Midbrain (tissue), 1 donor: ENCODE results near the gene PEDS1.
"Not testable (repeated sequence)": the region's sequence is repeated elsewhere in the genome, so short reads cannot be mapped to it uniquely, and the experiment has no call there.

Experiments
- DNase-seq: peaks from one replicate; lab custom pipeline; 2025; lab: John Stamatoyannopoulos, UW

PEDS1 gene

DNA sequence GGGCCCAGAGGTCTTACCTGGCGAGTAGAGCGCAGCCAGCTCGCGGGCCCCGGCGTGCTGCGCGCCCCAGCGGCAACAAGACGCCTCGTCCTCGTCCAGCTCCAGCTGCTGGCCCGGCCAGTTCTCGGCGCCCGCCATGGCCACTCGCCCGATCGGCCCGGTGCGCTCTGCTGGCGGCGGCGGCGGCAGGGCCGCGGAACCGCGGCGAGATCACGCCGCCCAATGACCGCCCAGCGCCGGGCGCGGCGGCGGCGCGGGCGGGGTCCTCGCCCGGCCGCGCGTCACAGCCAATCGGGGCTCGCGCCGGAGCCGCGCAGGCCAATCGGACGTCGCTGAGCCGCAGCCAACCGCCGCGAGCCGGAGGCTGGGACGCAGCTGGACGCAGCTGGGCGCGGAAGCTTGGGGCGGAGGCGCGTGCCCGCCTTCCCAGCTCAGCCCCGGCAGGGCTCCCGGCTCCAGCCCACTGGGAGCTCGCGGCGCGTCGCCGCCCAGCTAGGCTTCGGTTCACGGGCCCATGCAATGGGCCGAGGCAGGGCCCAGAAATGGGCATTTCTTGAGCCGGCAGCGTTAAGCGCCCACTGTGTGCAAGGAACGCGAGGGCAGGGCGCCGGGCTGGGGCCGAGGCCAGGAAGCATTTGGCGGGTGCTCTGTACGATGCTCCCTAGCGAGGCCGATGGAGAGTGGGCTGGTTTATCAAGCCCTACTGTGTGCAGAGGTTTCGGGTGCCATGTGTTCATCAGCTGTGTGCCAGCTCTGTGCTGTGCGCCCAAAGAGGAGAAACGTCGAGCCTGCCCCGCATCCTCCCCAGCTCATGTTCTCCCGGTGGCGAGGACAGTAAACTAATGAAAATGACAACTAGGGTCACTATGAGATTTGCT is at the start of gene PEDS1:
Gene PEDS1 (minus strand): TSS at position 224 of the 878 bp plus-strand sequence. CDS start 86 bp downstream, at position 138.
- peak; percentile 93 for DNase-seq

DNA sequence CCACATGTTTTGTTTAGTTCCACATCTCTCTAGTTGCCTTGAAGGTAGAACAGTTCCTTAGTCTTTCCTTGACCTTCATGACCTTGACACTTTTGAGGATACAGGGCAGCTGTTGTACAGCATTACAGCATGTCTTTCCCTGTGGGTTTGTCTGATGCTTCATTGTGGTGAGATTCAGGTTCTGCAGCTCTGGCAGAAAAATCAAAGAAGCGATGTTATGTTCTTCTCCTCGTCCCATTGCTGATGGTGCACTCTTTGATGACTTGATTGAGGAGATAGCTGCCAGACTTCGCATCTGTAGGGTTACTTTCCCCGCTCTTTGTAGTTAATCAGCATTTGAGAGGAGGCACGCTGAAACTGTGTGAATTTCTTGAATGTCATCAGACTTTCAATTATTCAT is 49.2 kb upstream of the PEDS1 start:
- no peak for DNase-seq

DNA sequence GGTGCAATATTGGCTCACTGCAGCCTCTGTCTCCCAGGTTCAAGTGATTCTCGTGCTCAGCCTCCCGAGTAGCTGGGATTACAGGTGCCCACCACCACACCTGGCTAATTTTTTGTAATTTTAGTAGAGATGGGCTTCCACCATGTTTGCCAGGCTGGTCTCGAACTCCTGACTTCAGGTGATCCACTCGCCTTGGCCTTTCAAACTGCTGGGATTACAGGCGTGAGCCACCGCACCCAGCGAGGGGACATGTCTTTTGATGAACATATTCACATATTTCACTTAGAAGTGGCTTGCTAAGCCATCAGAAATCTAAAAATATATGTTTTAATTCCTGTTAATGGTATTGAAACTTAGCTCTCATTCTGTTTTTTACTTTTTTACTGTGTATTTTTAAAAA is 48.2 kb upstream of the PEDS1 start:
- DNase-seq = not testable (repeated sequence)

DNA sequence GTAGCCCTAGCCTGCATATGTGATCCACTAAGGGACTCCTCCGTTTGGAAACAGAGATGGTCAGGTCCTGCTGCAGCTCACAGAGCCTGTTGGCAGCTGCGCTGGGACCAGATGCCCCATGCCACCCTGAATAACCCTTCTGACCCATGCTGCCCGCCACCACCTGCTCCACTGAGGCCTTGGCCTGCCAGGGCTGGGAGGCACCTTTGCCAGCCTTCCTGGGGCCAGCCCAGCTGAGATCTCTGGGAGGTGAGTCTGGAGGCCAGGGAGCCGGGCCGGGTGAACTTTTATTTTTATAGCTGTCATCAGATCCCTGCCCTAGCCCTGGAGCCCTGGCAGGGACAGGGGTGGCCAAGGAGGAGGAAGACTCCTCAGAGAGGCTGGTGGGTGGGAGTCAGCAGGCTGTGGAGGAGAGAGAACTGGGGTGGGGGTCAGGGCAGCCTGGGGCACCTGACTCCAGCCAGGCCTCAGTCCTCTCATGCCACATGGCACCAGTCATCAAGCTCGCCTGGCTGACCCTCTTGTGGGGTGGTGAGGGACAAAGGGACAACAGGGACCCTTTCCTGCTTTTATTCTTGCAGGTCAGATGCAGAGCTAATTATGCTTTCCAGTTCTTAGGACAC is 47.1 kb upstream of the PEDS1 start:
- DNase-seq = no peak

DNA sequence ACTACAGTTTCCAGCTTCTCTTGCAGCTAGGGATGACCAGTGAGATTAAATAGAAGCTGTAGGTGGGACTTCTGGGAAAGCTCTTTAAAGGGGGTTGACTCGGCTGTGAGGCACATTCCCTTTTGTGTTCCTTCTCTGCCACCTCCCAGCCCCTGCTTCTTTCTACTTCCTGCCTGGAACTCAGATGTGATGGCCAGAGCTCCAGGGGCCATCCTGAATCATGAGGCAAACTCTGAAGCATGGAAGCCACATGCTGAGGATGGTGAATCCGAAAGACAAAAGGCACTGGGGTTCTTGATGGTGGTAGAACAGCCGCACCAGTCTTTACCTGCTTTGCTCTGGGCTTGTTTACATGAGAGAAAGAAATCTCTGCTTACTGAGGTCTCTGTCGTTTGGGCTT is 46.2 kb upstream of the PEDS1 start:
- no peak for DNase-seq

DNA sequence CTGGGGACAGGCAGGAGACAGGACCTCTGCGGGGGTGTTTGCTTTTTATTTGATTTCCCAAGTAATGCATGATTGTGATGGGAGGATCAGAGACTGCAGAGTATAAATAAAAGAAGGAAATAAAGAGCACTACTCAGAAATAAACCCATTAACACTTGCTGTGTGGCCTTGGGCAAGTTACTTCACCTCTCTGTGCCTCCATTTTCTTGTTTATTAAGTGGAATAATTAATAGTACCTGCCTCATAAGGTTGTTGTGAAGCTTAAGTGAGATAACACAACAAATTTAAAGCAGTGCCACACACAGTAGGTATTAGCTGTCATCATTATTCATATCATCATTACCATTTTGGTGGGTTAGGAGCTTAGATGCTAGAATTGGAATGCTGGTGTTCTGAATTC is 45.2 kb upstream of the PEDS1 start:
- DNase-seq = no peak

DNA sequence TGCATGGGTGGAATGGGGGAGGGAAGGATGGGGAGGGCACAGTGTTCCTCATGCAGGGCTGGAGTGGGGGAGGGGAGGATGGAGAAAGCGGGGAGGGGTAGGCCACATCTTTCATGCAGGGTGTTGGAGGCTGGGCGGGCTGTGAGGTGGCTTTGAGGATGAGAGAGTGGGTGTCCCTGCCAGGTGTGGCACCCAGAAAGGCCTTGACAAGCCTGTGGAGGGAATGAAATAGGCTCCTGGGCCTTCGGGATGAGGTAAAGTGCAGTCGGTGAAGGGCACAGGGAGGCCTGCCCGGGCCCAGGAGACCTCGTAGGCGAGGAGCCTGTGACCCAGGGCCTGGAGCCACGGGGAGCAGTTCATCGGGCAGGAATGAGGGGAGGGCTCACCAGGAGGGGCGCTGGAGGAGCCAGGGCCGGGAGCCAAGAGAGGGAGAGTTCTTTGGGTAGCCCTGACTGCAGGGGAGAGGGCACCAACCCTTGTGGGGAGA is 44.7 kb upstream of the PEDS1 start:
- no peak for DNase-seq

DNA sequence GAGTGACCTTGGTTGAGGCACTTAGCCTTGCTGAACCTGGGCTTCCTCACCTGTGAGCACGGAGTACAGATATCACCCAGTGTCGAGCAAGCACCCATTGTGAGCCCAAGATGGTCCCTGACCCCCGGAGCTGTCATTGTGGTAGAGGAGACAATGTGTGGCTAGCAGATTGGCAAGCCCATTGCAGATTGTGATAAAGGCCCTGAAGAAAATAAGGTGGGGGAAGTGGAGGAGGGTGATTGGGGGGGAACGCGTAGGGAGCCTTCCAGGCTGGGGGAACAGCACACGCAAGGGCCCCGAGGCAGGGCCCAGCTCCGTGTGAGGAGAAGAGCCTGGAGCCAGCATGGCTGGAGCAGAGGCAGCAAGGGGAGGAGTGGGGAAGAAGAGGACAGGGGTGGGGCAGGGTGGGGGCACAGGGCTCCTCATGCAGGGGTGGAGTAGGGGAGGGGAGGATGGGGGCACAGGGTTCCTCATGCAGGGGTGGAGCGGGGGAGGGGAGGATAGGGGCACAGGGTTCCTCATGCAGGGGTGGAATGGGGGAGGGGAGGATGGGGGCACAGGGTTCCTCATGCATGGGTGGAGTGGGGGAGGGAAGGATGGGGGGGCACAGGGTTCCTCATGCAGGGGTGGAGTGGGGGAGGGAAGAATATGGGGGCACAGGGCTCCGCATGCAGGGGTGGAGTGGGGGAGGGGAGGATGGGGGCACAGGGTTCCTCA is 44.1 kb upstream of the PEDS1 start:
- DNase-seq = no peak

DNA sequence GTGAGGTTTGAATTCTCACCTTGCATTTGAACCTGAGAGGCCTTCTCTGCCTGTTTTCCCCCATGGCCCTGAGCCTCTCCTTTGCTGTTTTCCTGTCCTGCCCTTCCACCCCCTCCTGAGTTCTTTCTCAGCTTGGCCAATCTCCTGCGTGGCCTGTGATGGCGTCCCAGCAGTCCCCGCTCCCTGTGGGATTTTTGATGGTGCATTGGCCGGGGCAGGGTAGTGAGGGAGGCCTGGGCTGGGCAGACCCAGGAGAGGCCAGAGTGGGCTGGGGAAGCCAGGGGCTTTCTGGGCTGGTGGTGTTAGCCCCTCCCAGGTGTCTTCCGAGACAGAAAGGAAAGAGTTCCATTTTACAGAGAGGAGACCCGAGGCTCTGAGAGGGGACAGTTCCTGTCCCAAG is 43.4 kb upstream of the PEDS1 start:
- no peak for DNase-seq

DNA sequence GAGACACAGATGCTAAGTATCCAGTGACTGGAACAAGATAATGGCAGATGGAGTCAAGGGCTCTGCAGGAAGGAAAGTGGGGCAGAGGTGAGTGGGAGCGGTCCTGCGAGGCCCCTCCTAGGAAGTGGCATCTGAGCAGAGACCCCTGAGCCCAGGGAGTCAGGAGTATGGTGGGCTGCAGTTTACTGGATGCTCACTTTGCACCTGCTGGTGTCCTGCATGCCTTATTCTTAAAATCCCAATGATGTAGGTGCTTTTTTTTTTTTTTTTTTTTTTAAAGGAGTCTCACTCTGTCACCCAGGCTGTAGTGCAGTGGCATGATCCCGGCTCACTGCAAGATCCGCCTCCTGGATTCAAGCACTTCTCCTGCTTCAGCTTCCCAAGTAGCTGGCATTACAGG is 42.7 kb upstream of the PEDS1 start:
- DNase-seq = no peak

DNA sequence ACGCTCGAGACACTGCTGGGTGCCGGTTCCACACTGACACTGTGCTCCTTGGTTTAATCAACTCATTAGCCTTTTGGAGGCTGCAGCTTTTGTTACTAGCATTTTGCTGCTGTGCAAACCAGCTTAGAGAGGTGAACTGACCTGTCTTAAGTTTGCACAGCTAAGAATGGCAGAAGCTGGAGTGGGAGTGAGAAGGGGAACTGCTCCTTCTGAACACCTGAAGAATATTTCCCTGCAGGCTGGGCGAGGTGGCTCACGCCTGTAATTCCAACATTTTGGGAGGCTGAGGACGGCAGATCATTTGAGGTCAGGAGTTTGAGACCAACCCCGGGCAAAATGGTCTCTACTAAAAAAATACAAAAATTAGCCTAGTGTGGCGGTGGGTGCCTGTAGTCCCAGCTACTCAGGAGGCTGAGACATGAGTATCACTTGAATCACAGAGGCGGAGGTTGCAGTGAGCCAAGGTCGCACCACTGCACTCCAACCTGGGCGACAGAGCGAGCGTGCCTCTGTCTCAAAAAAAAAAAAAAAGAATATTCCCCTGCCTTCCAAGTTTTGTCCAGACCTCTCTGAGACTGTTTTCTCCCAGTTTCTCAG is 42.1 kb upstream of the PEDS1 start:
- DNase-seq = no peak

DNA sequence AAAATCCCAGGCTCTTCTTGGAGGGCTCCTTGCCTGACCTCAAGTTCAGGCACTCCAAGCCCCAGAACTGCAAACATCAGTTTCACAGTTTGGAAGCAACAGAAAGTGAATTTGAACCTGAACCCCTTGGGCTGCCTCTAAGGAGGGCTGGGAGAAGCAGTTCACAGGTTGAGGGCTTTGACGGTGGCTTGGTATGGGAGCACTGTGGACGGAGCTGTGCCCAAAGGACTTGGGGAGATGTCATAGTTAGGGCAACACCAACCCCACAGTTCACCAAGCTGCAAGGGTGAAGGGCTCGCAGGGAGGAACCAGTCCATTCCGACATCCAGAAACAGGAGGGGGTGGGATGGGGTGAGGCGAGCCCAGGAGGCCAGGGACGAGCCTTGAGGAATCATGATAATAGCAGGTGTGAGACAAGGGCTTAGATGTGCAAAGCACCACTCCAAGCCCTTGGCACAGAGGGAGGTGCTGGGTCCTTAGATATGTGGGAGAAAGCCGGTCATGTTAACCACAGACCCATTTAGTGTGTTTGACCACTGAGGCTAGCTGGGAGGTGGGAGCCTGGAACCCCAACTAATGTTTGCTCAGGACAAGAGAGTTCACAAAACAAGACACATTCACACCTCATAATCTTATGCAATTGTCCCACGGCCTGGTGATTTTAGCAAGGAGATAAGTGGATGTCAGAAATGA is 41.5 kb upstream of the PEDS1 start:
- no peak for DNase-seq

DNA sequence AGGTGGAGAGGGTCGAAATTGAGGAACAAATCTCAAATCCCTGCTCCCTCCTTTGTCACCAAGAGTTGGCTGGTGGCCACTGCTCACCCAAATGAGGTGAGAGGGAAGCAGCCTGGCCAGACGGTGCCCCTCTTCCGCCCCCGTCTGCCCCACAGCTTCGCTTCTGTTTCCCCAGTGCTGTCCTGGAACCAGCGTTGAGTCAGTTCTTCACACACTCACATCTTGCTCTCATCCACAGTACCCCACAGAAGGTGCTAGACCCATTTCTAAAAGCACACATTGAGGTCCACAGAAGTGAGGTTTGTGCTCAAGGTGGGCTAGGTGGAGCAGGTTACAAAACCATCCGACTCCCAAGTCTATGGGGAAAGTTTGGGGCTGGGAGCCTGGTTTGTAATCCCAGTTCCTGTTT is 40.9 kb upstream of the PEDS1 start:
- DNase-seq = no peak

DNA sequence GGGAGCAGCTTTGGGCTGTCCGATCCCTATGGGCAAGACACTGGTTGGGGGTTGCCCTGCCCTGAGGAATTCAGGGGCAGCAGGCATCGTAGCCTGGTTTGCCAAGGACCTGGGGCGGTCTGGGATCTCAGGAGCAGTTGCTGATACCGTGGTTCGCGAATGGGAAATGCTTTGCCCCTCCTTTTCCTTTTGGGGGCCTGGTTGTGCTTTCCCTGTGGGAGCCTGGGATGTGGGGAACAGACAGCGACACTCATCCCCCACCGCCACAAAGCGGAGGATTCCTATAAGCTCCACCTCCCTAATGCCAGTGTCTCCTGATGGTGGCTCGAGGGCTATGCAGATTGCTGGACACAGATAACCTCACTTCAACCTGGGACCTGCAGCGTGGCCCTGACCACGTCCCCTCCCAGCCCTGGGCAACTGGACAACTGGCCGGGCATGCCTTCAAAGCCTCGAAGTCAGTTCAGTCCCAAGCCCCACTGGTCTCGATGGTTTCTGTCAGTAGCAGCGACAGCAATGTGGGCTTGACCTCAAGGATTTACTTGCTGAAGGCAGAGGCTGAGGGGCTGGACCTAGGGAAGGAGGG is 40.4 kb upstream of the PEDS1 start:
- peak; percentile 29 for DNase-seq

DNA sequence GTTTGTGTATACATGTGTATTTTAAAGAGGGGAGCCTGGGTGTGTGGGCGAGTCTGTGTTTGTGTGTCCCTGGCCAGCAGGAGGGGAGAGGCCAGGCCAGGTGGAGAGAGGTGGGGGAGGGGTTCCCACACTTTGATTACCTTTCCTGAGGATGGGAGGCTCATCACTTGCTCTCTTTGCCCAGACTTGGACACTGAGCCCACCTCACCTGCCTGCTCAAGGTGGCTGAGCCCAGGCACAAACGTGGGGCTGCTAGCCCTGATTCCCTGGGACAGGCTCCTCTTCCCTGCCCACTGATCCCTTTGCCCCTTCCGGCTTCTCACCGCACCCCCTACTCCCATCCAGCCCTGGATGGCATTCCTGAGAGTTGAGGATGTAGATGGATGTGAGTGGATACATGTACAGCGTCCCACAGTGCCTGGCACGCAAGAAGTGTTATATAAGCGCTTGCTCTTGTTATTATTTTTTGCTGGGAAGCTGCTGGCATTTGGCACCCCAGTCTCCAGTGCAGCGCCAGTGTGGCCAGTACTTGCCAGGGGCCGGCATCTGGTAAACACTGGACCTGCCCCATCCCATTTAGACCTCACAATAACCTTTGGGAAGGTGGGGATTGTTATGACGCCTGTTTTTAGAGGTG is 39.8 kb upstream of the PEDS1 start:
- no peak for DNase-seq

DNA sequence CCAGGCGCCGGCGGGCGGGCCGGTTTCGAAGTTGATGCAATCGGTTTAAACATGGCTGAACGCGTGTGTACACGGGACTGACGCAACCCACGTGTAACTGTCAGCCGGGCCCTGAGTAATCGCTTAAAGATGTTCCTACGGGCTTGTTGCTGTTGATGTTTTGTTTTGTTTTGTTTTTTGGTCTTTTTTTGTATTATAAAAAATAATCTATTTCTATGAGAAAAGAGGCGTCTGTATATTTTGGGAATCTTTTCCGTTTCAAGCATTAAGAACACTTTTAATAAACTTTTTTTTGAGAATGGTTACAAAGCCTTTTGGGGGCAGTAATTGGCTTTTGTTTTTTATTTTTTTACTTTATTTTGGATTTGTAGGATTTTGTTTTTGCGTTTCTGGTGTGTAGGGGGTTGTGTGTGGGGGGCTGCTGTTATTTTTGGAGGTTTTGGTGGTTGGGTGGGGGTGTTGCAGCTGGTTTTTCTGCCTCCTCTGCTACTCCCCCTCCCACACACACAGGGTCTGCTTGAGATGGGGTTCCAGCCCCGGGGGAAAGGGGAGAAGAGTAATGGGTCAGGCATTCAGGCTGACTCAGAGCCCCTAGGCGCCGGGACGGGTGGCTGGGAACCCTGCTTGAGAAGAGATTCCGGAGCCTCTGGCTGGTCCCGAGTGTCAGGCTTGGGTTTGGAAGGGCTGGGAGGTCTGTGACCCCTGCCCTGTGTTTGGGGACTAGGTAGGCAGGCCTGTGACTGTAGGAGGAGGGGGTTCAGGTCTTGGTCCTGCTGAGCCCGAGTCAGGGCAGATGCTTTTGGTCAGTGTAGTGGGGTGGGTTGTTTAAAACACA is 39.1 kb upstream of the PEDS1 start:
- DNase-seq = peak; percentile 45

DNA sequence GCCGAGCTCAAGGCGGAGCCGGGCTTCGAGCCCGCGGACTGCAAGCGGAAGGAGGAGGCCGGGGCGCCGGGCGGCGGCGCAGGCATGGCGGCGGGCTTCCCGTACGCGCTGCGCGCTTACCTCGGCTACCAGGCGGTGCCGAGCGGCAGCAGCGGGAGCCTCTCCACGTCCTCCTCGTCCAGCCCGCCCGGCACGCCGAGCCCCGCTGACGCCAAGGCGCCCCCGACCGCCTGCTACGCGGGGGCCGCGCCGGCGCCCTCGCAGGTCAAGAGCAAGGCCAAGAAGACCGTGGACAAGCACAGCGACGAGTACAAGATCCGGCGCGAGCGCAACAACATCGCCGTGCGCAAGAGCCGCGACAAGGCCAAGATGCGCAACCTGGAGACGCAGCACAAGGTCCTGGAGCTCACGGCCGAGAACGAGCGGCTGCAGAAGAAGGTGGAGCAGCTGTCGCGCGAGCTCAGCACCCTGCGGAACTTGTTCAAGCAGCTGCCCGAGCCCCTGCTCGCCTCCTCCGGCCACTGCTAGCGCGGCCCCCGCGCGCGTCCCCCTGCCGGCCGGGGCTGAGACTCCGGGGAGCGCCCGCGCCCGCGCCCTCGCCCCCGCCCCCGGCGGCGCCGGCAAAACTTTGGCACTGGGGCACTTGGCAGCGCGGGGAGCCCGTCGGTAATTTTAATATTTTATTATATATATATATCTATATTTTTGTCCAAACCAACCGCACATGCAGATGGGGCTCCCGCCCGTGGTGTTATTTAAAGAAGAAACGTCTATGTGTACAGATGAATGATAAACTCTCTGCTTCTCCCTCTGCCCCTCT is 38.2 kb upstream of the PEDS1 start:
- no peak for DNase-seq

DNA sequence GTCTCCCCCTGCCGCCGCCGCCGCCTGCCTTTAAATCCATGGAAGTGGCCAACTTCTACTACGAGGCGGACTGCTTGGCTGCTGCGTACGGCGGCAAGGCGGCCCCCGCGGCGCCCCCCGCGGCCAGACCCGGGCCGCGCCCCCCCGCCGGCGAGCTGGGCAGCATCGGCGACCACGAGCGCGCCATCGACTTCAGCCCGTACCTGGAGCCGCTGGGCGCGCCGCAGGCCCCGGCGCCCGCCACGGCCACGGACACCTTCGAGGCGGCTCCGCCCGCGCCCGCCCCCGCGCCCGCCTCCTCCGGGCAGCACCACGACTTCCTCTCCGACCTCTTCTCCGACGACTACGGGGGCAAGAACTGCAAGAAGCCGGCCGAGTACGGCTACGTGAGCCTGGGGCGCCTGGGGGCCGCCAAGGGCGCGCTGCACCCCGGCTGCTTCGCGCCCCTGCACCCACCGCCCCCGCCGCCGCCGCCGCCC is 37.6 kb upstream of the PEDS1 start:
- DNase-seq = peak; percentile 16
